ENCODE results near the gene RNU6-9.
"Not testable (repeated sequence)": the region's sequence is repeated elsewhere in the genome, so short reads cannot be mapped to it uniquely, and the experiment has no call there.

RNU6-9 gene

GRCh38 chr19:845707-846521, 47.4 kb upstream of the RNU6-9 start:
- no peak overlapping the region for H3K4me2 ChIP-seq (ENCODE audit: low read depth, low read length, poor library complexity, severe bottlenecking)
- no peaks in the 10 kb centered on the region for H3K27me3 ChIP-seq (ENCODE audit: low read length)
- no peaks in the 10 kb centered on the region for H3K9me2 ChIP-seq (replicated peaks; ENCODE audit: insufficient read depth, low read length)
- no peaks in the 10 kb centered on the region for H4K20me1 ChIP-seq (ENCODE audit: low read depth, low read length)
- H3K27ac ChIP-seq (ENCODE audit: low read depth, low read length): no peak overlapping the region
- no peak overlapping the region for H3K4me3 ChIP-seq (ENCODE audit: insufficient read depth, low read length, poor library complexity, severe bottlenecking)
- H3F3A ChIP-seq (ENCODE audit: insufficient read depth): no peaks in the 10 kb centered on the region
- H3K36me3 ChIP-seq (ENCODE audit: low read length): no peaks in the 10 kb centered on the region
- no peaks in the 10 kb centered on the region for H3K79me2 ChIP-seq (ENCODE audit: insufficient read depth, low read length)
- no peak overlapping the region for H3K9ac ChIP-seq (ENCODE audit: low read length)
- H2AFZ ChIP-seq (ENCODE audit: low read depth, low read length, severe bottlenecking): no peak overlapping the region
- TF ChIP-seq CTCF (IDR thresholded peaks at IDR 0.05; ENCODE audit: insufficient read depth, low read length, poor library complexity, severe bottlenecking): no peak
- TF ChIP-seq EZH2phosphoT487 (conservative IDR thresholded peaks at IDR 0.05; ENCODE audit: low read length): no peak
- no peaks in the 10 kb centered on the region for H3K9me3 ChIP-seq (ENCODE audit: insufficient read depth, low read length)

- H3F3A ChIP-seq (ENCODE audit: insufficient read depth): no peaks in the 10 kb centered on the region
- H3K9me2 ChIP-seq (replicated peaks; ENCODE audit: insufficient read depth, low read length): no peaks in the 10 kb centered on the region
- no peaks in the 10 kb centered on the region for H3K27me3 ChIP-seq (ENCODE audit: low read length)
- H3K4me2 ChIP-seq (ENCODE audit: low read depth, low read length, poor library complexity, severe bottlenecking): no peak overlapping the region
- H2AFZ ChIP-seq (ENCODE audit: low read depth, low read length, severe bottlenecking): no peak overlapping the region
- no peak overlapping the region for H3K9ac ChIP-seq (ENCODE audit: low read length)
- H3K9me3 ChIP-seq (ENCODE audit: insufficient read depth, low read length): no peaks in the 10 kb centered on the region
- TF ChIP-seq EZH2phosphoT487 (conservative IDR thresholded peaks at IDR 0.05; ENCODE audit: low read length): no peak
- H3K36me3 ChIP-seq (ENCODE audit: low read length): no peaks in the 10 kb centered on the region
- no peak overlapping the region for H3K27ac ChIP-seq (ENCODE audit: low read depth, low read length)
- no peaks in the 10 kb centered on the region for H4K20me1 ChIP-seq (ENCODE audit: low read depth, low read length)
- no peaks in the 10 kb centered on the region for H3K79me2 ChIP-seq (ENCODE audit: insufficient read depth, low read length)
- H3K4me3 ChIP-seq (ENCODE audit: insufficient read depth, low read length, poor library complexity, severe bottlenecking): no peak overlapping the region
These were observed 44.8 kb upstream of the RNU6-9 start for GRCh38 chr19:848386-848921.

- H3K9me2 ChIP-seq (replicated peaks; ENCODE audit: insufficient read depth, low read length); H3K27me3 ChIP-seq (ENCODE audit: low read length); H3K4me2 ChIP-seq (ENCODE audit: low read depth, low read length, poor library complexity, severe bottlenecking): not testable (repeated sequence)
These were observed 44.1 kb upstream of the RNU6-9 start for GRCh38 chr19:849195-849594.

GRCh38 chr19:850221-850978, 42.9 kb upstream of the RNU6-9 start:
- H3K4me3 ChIP-seq (ENCODE audit: insufficient read depth, low read length, poor library complexity, severe bottlenecking): no peak overlapping the region
- no peaks in the 10 kb centered on the region for H3F3A ChIP-seq (ENCODE audit: insufficient read depth)
- H3K9me2 ChIP-seq (replicated peaks; ENCODE audit: insufficient read depth, low read length): no peaks in the 10 kb centered on the region
- H3K27me3 ChIP-seq (ENCODE audit: low read length): no peaks in the 10 kb centered on the region
- no peak overlapping the region for H3K4me2 ChIP-seq (ENCODE audit: low read depth, low read length, poor library complexity, severe bottlenecking)
- no peaks in the 10 kb centered on the region for H3K36me3 ChIP-seq (ENCODE audit: low read length)
- H3K79me2 ChIP-seq (ENCODE audit: insufficient read depth, low read length): no peaks in the 10 kb centered on the region
- H2AFZ ChIP-seq (ENCODE audit: low read depth, low read length, severe bottlenecking): no peak overlapping the region
- no peaks in the 10 kb centered on the region for H4K20me1 ChIP-seq (ENCODE audit: low read depth, low read length)
- H3K9me3 ChIP-seq (ENCODE audit: insufficient read depth, low read length): no peaks in the 10 kb centered on the region
- TF ChIP-seq EZH2phosphoT487 (conservative IDR thresholded peaks at IDR 0.05; ENCODE audit: low read length) (no peak), CTCF (IDR thresholded peaks at IDR 0.05; ENCODE audit: insufficient read depth, low read length, poor library complexity, severe bottlenecking) (no peak)
- no peak overlapping the region for H3K27ac ChIP-seq (ENCODE audit: low read depth, low read length)
- H3K9ac ChIP-seq (ENCODE audit: low read length): no peak overlapping the region

More at GRCh38 chr19:849195-849594, 44.1 kb upstream of the RNU6-9 start:
- not testable (repeated sequence) for H3K27ac ChIP-seq (ENCODE audit: low read depth, low read length); H3K36me3 ChIP-seq (ENCODE audit: low read length); H2AFZ ChIP-seq (ENCODE audit: low read depth, low read length, severe bottlenecking); H3K4me3 ChIP-seq (ENCODE audit: insufficient read depth, low read length, poor library complexity, severe bottlenecking); H4K20me1 ChIP-seq (ENCODE audit: low read depth, low read length); H3K9me3 ChIP-seq (ENCODE audit: insufficient read depth, low read length); H3K79me2 ChIP-seq (ENCODE audit: insufficient read depth, low read length); H3F3A ChIP-seq (ENCODE audit: insufficient read depth); H3K9ac ChIP-seq (ENCODE audit: low read length)
